Activated CD4-positive, alpha-beta T cell treated with anti-CD3 and anti-CD28 coated beads, Interleukin-2, amount 50 U/mL, for 4 hours (primary cell): Measurements from ENCODE around the gene PCYT1A.

Source experiments
- DNase-seq, 2 experiments: peaks; one replicate each; pipeline ENCODE4 v3.0.0-alpha.2; 2020

Gene PCYT1A

DNA sequence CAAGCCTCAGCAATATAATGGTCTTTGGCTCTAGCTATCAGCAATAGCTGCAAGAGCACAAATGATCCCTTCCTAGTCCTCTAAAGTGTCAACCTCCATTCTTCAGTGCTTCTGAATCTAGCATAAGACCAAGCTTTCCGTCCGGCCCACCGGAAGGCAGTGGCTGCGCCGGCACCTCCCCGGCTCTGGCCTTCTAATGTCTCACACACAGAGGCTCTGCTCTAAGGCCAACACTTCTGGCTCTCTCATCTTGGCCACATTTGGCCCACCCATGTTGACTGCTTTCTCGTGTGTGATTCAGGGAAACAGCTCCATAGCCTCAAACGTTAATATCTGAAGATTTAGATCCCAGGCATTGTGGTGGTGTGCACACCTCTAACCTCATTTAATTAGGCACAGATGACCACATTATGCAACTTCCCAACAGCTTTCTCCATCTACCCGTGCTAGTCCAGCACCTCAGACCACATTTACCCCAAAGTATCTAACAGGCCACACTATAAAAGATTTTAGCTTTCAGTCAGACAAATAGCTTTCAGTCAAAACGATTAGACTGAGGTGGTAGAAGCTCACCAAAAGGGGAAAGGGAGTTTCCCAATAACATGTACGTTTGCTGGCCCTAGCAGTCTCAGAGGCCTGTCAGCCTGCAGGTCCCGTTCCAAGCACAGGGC lies 51.9 kb downstream of the PCYT1A start:
- DNase-seq, result no peak

DNA sequence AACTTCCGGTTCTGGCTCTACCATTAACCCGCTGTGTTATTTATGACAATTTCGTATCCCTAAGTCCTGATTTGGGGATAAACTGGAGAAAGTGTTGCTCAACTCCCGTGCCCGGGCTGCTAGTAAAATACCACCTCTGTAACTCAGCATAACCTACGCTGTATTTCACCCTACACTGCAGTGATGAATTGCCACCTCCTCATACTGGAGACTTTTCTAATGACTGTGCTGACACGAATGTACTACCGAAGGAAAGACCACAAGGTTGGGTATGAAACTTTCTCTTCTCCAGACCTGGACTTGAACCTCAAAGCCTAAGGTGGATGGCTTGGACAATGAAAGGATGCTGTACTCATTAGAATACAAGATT lies 54.7 kb downstream of the PCYT1A start:
- no peak for DNase-seq

DNA sequence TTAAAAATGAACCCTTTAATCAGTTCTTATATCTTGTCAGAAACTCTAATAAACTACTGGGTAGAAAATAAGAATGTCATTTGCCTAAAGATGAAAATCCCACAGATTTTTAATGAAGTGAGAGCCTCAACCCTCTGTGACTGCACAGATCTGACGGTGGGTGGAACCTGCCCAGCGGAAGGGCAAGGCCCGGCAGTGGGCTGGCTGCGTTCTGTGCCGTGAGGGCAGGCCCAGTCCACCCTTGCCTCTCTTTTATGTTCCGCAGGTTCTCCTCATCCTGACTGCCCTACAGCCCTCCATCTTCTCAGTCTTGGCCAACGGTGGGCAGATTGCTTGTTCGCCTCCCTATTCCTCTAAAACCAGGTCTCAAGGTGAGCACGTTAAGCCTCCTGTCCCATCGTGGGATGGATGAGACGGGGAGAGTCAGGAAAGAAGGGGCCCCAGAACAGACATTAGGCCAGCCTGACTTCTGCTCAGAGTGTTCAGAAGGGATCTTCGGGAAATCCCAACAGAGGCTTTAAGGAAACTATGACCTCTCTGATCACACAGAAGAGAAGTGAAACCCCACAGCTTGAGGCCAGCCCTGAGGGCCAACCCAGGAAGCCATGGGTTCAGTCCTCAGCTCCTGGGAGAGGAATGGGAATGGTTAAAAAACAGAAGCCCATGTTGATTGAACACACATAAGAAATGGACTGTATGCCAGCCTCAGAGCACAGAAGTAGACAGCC lies 55.2 kb downstream of the PCYT1A start:
- DNase-seq, result no peak

DNA sequence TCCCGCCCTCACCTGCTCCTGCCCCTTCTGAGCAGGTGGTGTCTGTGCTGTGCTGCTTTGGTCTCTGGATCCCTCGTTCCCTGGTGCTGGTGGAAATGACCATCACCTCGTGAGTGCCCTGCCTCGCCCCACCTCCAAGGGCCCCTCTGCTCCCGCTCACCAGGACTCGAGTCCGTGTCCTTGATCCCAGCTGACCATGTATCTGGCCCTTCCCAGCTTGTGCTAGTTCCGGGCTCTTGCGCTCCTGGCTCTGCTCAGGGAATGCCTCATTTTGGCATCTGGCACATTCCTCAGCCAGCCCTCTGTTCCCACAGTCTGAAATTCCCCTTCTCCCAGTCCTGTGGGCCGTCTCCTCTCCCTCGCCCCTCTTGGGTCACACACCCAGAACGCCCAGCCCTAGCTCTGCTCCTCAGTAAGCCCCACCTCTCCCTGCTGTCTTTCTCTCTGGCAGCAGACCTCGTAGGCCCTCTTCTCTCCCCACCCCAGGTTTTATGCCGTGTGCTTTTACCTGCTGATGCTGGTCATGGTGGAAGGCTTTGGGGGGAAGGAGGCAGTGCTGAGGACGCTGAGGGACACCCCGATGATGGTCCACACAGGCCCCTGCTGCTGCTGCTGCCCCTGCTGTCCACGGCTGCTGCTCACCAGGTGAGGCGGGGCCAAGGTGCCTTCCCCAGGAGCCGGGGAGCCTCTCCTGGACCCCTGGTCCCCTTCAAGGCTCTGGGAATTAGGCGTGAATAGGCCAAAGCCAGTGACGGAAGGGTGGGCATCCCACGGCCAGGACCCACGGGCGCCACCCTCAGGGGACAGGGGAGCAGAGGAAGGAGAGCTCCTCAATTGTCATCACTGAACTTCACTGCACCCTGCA lies 59.7 kb downstream of the PCYT1A start:
- no peak for DNase-seq

DNA sequence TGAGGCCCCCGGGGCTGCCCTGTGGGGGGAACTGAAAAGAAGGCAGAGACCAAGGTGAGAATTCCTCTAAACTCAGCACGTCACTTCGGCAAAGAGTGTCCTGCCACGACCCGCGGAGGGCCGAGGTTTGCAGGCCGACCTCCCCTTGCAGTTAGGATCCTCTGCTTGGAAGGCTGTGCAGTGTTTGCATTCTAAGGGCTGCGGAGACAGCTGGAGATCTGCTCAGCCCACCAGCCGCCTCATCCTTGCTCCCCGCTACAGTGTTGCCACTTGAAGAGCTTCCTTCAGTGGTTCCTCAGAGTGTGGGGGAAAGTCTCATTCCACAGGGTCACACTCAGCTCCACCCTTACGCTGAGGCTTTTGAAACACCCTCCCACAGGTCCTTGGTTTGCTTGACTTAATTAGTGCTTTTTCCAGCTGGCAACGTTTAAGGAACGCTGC lies 60.4 kb downstream of the PCYT1A start:
- no peak for DNase-seq

DNA sequence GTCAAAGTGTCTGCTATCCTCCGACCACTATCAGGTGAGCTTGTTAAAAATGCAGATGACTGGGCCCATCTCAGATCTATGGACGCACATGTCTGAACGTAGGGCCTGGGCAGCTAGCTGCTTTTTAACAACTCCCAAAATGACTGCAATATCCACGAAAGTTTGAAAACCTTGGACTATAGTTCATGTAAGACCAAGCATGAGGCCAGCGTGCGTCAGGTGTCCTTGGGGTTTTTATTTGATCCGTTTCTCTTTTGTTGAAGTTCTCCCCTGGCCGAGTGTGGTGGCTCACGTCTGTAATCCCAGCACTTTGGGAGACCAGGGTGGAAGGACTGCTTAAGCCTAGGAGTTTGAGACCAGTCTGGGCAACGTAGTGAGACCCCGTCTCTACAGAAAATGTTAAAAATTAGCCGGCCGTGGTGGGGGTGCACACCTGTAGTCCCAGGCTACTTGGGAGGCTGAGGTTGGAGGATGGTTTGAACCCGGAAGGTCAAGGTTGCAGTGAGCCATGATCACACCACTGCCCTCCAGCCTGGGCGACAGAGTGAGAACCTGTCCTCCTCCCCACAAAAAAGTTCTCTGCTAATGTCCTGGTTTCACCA lies 61.7 kb downstream of the PCYT1A start:
- DNase-seq, result no peak

DNA sequence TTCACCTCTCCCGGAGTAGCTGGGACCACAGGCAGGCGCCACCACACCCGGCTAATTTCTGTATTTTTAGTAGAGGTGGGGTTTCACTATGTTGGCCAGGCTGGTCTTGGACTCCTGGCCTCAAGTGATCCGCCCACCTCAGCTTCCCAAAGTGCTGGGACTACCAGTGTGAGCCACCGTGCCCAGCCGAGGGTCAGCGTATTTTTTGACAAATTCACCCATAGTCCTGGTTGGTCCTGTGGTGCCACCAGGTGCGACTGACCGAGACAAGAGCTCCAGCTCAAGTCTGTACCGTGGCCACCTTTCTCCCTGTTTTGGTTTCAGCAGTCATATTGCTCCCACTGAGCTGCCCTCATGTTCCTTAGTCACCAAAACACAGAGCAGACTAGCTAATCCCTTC lies 62.4 kb downstream of the PCYT1A start:
- no peak for DNase-seq

DNA sequence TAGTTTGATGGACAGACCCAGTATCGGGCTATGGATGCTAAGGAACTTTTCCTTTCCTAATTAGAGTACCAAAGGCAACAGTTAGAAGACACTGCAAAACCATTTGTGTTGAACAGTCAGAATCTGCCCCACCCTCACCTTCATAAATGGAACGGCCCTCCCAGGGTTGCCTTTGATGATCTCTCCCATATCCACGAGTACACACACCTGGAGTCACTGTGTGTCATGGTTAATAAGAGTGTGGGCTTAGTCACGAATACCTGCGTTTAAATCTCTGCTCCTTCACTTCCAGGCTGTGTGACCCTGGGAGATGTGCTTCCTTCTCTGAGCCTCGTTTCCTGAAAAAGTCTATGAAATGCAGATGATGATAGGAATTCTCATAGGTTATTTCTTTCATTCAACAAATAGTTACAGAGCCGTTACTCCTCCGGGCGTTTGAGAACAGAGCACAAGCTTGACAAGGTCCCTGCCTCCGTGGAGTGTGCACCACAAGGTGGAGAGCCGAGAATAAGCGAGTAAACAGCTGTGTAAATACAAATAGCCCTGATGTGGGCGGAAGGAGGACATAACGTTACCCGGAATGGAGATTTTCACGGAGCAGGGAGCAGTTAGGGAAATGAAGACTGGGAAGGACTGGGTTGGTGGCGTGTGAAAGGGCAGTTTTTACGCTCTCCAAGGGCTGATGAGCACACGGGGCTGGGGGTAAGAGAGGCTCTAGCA lies 64.5 kb downstream of the PCYT1A start:
- no peak for DNase-seq

DNA sequence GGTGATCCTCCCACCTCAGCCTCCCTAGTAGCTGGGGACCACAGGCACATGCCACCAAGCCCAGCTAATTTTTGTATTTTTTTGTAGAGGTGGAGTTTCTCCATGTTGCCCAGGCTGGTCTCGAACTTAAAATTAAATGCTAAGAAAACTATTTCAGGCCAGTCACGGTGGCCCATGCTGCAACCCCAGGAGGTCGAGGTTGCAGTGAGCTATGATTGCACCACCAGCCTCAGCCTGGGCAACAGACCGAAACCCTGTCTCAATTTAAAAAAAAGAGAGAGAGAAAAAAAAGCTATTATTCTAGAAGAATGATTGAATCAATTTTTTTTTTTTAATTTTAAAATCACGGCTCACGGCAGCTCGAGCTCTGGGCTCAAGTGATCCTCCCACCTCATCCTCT lies 66.5 kb downstream of the PCYT1A start:
- DNase-seq, result no peak

DNA sequence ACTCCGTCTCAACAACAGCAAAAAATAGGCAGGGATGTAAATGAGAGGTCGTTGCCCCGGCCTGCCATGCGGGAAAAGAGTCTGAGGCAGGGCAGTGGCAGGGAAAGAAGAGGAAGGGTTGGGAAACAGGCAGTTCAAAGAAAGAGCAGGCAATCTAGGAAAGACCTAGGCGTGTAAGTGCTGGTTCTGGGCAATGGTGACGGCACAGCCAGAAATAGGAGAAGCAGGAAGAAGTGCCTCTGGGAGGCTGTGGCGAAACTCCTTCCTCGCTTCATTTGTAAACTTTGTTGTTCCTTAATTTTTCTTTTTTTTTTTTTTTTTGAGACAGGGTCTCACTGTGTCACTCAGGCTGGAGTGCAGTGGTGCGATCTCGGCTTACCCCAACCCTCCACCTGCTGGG lies 66.9 kb downstream of the PCYT1A start:
- DNase-seq, result no peak

DNA sequence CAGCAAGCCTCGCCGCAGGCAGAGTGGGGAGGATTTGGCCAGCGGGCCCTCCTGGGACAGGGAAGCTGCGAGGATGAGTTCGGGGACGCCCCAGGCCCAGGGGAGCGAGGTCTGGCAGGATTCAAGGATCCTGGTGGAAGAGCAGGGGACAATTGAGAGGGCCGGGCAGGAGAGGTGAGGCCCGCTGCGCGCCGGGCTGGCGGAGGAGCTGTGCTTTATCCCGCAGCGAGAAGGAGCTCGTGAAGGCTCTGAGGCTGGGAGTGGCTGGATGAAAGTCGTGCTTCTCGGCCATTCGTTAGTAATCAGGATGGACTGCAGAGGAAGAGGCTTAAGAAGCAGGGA lies 67.6 kb downstream of the PCYT1A start:
- DNase-seq, result no peak

DNA sequence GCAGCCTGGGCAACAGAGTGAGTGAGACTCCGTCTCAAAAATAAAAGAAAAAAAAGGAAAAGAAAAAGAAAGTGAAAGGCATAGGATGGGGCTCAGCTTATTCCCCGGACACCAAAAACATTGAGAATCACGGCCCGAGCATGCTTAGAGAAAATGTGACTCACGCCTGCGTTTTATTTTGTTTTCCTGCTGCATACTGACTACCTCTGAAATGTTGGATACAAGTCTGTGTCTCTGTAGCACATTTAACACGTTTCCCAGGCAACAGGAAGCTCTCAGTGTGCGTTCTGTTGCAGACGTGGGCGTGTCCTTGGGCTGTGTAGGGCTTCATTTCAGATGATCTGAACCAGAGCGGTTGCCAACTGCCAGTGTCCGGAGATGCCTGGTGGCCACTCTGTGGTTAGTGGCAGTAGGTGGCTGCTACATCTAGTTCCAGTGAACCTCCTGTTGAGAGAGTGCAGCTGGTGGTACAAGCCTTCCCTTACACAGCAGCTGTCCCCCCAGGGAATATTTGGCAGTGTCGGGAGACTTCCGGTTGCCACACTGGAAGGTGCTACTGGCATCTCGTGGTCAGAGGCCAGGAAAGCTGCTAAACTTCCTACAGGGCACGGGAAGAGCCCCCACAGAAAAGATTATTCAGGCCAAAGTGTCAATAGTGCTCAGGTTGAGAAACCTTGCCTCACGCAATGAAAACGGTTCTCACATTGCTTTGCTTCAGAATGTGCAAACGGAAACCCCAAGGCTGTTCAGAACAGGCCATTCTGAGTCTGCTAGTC lies 68.1 kb downstream of the PCYT1A start:
- peak; percentile 61 for DNase-seq

DNA sequence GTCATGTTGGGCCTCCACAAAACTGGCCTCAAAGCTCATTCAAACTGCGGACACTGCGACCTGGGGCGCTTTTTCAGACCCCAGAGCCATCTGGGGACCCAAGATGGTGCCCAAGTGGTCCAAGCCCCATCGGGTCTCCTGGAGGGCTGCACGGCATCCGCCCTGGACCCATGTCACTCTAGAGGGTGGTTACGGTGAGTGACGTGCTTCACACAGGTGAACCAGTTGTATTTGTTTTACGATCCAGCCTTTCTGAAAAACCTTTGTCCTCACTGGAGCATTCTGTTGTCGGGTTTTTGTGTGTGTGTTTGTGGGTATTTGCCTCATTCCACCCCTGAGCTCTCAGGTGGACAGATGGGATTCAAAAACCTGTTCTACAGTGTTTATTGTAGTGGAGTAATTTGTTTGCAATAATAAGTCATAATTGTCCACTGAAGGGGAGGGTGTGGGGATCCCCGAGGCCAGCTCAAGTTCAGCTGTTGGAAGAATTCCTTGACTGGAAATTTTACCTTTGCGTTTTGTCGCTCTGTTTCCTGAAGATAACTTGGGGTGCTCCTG lies 69.3 kb downstream of the PCYT1A start:
- no peak for DNase-seq

DNA sequence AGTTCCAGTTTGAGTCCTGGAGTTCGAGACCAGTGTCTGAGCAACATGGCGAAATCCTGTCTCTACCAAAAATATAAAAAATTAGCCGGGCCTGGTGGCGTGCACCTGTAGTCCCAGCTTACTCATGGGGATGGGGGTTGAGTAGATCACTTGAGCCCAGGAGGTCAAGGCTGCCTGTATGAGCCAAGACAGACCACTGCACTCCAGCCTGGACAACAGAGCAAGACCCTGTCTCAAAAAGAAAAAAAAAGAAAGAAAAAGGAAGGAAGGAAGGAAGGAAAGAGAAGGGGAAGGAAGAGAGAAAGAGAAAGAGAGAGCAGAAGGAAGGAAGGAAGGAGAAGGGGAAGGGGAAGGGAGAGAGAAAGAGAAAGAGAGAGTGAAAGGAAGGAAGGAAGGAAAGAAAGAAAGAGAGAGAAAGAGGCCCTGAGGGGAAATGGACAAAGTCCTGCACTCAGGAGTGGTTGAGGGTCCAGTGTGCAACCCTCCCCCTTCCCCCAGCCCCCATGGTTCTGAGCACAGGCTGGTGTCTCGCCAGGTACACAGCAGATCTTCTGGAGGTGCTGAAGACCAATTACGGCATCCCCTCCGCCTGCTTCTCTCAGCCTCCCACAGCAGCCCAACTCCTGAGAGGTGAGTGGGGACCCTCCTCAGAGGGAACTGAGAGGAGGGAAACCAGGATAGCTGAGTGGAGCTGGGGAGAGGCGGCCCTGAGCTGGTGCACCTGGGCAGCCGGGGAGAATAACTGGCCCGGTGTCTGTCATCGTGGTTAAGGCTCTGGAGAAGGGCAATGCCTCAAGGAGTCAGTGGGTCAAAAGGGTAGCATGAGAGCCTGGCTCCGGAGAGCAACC lies 70.0 kb downstream of the PCYT1A start:
- DNase-seq, result no peak

DNA sequence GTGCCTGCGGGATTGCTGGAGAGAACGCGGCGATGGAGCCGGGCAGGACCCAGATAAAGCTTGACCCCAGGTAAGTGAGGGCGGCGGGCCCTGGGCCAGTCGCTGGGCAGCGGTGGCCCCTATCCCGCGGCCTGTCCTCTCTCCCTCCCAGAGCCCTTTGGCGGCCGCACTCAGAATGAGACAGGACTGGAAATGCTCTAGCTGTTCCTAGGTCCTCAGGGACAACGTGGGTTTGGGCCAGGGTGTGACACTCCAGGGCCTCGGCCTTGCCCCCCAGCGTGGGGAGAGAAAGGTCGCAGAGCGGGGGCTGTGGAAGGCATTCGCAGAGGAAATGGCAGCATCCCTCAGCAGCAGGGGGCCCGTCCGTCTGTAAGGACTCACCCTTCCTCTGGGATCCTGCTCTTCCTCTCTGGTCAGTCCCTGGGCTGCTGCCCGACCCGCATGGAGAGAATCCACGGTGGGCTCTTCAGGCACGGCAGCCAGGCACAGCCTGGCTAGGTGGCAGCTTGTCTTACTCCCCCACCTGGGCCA lies 70.8 kb downstream of the PCYT1A start:
- DNase-seq, result no peak

DNA sequence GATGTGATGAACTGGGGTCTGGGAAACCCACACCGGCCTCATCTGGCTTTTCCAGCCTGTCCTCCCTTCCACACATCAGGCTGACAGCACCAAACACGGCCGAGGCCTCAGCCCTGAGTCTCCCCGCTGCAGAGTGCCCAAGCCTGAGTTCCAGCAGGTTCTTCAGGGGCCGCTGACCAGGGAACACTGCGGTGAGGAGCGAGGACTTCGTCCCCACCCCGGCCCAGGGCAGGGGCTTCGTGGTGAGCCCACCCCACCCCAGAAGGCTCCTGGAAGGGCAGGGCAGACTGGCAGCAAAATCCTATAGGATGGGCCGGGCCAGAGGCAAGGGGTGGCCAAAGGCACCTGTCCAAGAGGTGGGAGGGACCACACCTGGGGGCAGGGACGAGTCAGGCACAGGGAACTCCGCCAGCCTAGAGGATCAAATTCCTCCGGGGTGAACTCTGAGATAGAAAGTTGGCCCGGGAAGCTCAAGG lies 71.4 kb downstream of the PCYT1A start, which contains the start of gene SLC51A:
Gene SLC51A, plus strand, starts transcription at position 446 of the 476 bp plus-strand sequence. CDS start 179 bp downstream, outside the sequence.
- no peak for DNase-seq

DNA sequence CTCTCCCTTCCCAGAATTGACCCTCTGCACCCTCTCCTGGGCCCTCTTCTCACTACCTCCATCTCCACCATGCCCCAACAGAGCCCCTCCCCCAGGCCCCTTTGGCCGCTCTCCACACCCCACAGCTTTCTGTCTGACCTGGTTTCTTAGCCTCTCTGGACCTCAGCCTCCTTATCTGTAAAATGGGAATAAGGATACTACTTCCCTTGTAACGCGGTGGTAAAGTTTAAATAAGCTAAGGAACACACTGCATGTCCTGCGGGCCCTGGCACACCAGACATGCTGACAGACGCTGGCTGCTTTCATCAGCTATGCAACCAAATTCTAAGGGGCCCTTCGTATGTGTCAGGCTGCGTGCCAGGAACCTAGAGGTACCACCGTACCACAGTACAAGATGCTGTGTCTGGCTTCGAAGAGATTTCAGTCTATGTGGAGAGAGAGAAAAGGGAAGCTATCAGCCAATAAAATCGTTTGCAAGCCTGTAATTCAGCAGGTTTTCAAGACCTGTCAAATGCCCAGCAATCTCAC lies 72.0 kb downstream of the PCYT1A start:
- no peak for DNase-seq

DNA sequence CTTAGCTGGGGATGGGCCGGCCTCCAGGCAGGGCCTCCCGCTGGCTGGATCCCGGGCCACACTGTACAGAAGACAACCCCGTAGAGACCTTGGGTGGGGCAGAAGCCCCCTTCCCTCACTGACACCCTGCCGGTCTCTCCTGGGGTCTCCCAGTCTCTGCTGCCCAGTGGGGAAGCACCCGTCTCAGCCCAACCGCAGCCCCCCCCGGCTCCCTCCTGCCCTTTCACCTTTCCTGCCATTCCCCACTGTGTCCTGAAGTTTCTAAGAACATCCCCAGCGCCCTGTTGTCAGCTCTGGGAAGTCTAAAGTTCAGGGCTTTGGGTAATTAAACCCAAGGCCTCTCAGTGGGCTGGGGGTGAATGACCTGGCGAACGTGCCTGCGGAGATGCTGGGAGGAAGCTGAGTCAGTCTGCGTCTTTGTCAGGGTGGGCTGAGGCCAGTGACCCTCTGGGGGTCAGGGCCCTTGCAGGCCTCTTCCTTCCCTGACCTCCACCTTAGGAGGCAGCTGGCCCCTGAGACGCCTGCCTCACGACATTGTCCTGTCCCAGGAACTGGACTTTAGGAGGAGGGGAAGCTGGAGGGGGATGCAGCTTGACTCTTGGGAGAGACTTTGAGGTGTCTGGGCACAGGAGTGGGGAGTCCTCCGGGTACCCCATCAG lies 72.6 kb downstream of the PCYT1A start:
- DNase-seq, result no peak
